Transverse colon (tissue), 4 donors: ENCODE results near the gene SDCCAG8. TPM values are rescaled to one million over a fixed set of nuclear protein-coding genes. Genes with fewer than 3 reads are reported as not detected.

Experiments used
- DNase-seq: peaks from one replicate; pipeline ENCODE4 v3.0.0-alpha.2; 2019
- H3K27ac ChIP-seq, 4 donors: fragments of 200-600 bp; sonication (generic); 2 replicates each; pipeline ENCODE4 v1.5.1; 2016 to 2018; ENCODE audit warnings: inconsistent platforms in 4 of 4
- H3K27me3 ChIP-seq: fragments of 200-600 bp; sonication (generic); 2 replicates; pipeline ENCODE4 v1.5.1; 2017; ENCODE audit warnings: inconsistent platforms
- H3K36me3 ChIP-seq, 4 donors: fragments of 200-600 bp; sonication (generic); 2 replicates each; pipeline ENCODE4 v1.5.1; 2017 to 2019; ENCODE audit warnings: inconsistent platforms in 4 of 4
- H3K4me1 ChIP-seq, 4 donors: fragments of 200-600 bp; sonication (generic); 2 replicates each; pipeline ENCODE4 v1.5.1; 2017 to 2020; ENCODE audit warnings: inconsistent platforms in 4 of 4
- H3K4me3 ChIP-seq, 4 donors: fragments of 200-600 bp; sonication (generic); 1 replicate in 1 of 4; 2 replicates in 3 of 4; pipeline versions ENCODE4 v1.5.1 to v1.6.1; 2017 to 2019; ENCODE audit warnings: inconsistent platforms in 4 of 4
- H3K9me3 ChIP-seq, 2 donors: fragments of 200-600 bp; sonication (generic); 2 replicates each; pipeline ENCODE4 v1.5.1; 2017 to 2019; ENCODE audit warnings: inconsistent platforms in 2 of 2
- EP300 ChIP-seq: sonication (generic); formaldehyde crosslinking; IDR thresholded peaks from one replicate; pipeline ENCODE4 v1.6.1; 2017; ENCODE audit warnings: antibody characterized with exemption, low read depth
- POLR2A ChIP-seq: fragments of 450-650 bp; IDR thresholded peaks from one replicate; pipeline ENCODE4 v1.6.1; 2016; ENCODE audit warnings: antibody characterized with exemption, mild to moderate bottlenecking, moderate library complexity
- POLR2AphosphoS5 ChIP-seq, 3 donors: sonication (generic); formaldehyde crosslinking; IDR thresholded peaks; one replicate each; pipeline ENCODE4 v1.6.1; 2016; ENCODE audit warnings: antibody characterized with exemption in 3 of 3
- WGBS, 2 donors: methylation state at CpG; one replicate each; pipeline ENCODE4 v1.1.5; 2018; ENCODE audit warnings: low coverage in 1 of 2; 5-methylcytosine and 5-hydroxymethylcytosine counted together
- in situ Hi-C, 4 donors: fragments of 200-750 bp; cut with MboI; loops; one replicate each; pipeline versions ENCODE4 v1.15.0 to v1.15.1; 2017; ENCODE audit warnings: low sequenced_read_pairs in 3 of 4, low pct_ligation_motif_present in 1 of 4, low pct_unique_long_range_greater_than_20kb in 1 of 4
- intact Hi-C: fragments of 100-400 bp; cut with DNase I; formaldehyde crosslinking; loops from one replicate; pipeline ENCODE4 v1.15.1; 2023; ENCODE audit warnings: low total_unique reads
- total RNA-seq, 4 donors: library from RNA; depleted of rRNA; stranded (reverse); fragments of >200 nt; gene quantifications; one replicate each; pipeline ENCODE4 v1.1.0, GENCODE V29; 2016
- TF ChIP-seq, protein P1 (sequence below), 5 experiments: fragments of 200-600 bp in 3 of 5; fragments of 450-650 bp in 2 of 5; sonication (generic) in 3 of 5; IDR thresholded peaks; 1 replicate in 2 of 5; 2 replicates in 3 of 5; pipeline ENCODE4 v1.5.1; 2016 to 2017; ENCODE audit warnings: antibody characterized with exemption in 5 of 5, inconsistent platforms in 3 of 5, mild to moderate bottlenecking in 2 of 5, moderate library complexity in 1 of 5

Gene SDCCAG8
- total RNA-seq, 4 donors from 2014 or later: 28.8 to 101 (median 42.5) TPM

DNA sequence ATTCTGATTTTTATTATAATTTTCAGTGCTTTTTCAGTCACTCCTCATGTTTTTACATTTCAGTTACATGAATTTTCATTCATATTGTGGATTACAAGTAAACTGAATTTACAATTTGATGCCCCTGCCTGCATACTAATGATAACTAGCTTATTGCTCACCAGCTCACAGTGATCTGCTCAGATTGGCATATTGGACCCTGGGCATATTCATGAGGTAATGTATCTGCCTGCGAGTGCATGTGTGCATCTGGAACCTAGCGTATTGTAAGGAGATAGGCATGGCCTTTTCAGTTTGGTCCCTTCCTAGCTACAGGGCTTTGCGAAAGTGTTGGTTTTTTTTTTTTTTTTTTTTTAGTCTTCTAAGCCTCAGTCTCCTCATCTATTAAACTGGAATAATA is 213.7 kb downstream of the SDCCAG8 start:
- H3K36me3 ChIP-seq: no peaks in the 10 kb centered on the region
- in situ Hi-C loops (no loop called here), intact Hi-C loops (no loop called here)
- H3K27me3 ChIP-seq: no peaks in the 10 kb centered on the region
- TF ChIP-seq, protein P1, sequence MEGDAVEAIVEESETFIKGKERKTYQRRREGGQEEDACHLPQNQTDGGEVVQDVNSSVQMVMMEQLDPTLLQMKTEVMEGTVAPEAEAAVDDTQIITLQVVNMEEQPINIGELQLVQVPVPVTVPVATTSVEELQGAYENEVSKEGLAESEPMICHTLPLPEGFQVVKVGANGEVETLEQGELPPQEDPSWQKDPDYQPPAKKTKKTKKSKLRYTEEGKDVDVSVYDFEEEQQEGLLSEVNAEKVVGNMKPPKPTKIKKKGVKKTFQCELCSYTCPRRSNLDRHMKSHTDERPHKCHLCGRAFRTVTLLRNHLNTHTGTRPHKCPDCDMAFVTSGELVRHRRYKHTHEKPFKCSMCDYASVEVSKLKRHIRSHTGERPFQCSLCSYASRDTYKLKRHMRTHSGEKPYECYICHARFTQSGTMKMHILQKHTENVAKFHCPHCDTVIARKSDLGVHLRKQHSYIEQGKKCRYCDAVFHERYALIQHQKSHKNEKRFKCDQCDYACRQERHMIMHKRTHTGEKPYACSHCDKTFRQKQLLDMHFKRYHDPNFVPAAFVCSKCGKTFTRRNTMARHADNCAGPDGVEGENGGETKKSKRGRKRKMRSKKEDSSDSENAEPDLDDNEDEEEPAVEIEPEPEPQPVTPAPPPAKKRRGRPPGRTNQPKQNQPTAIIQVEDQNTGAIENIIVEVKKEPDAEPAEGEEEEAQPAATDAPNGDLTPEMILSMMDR (IDR thresholded peaks at IDR 0.05): no peak
- TF ChIP-seq EP300: no peak
- TF ChIP-seq POLR2AphosphoS5 (IDR thresholded peaks at IDR 0.05): no peak
- TF ChIP-seq POLR2A: no peak
- H3K9me3 ChIP-seq: no peaks in the 10 kb centered on the region
- no peak overlapping the region for H3K27ac ChIP-seq
- H3K4me3 ChIP-seq: no peak overlapping the region
- peaks cover 0 to 12% (median 2%) of the 10 kb centered on the region in 4 donors for H3K4me1 ChIP-seq
- DNase-seq: no peak
- 90 to 97% methylated on average over 2 to 3 of the region's 3 CpGs for WGBS, 2 donors

DNA sequence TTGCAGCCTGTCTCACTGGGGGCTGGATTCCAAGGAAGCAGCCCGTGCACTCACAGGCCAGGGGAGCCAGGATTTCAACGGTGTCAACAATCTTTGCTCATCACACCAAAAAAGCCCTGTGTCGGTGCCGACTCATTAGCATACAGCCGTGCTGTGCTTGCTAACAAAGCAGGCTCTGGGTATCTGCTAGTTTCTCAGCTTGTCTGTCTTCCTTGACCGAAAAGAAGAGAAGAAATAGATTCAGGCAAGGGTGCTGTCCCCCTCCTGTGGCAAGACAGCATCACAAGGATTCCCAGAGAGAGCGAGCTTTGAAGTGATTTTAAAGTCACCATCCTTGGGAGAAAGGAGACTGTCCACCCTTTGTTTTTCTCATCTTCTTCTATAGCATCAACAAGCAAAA is 214.7 kb downstream of the SDCCAG8 start:
- no peak overlapping the region for H3K27ac ChIP-seq
- no peak for TF ChIP-seq POLR2A
- no peak for TF ChIP-seq EP300
- TF ChIP-seq, protein P1 (IDR thresholded peaks at IDR 0.05): no peak
- TF ChIP-seq POLR2AphosphoS5 (IDR thresholded peaks at IDR 0.05): no peak
- H3K36me3 ChIP-seq: no peaks in the 10 kb centered on the region
- no peak overlapping the region for H3K4me3 ChIP-seq
- H3K27me3 ChIP-seq: no peaks in the 10 kb centered on the region
- in situ Hi-C loops (no loop called here), intact Hi-C loops (no loop called here)
- H3K4me1 ChIP-seq: peaks cover 0 to 12% (median 2%) of the 10 kb centered on the region in 4 donors
- 93 to 100% methylated on average over 2 to 7 of the region's 7 CpGs for WGBS, 2 donors
- no peak for DNase-seq
- H3K9me3 ChIP-seq: no peaks in the 10 kb centered on the region

GRCh38 chr1:243471026-243471685 is 215.3 kb downstream of the SDCCAG8 start:
- Histone ChIP-seq H3K4me3 (no peak overlapping the region), H3K9me3 (no peaks in the 10 kb centered on the region), H3K4me1 (peaks cover 0 to 12% (median 2%) of the 10 kb centered on the region in 4 donors), H3K27me3 (no peaks in the 10 kb centered on the region), H3K36me3 (no peaks in the 10 kb centered on the region), H3K27ac (no peak overlapping the region)
- TF ChIP-seq EP300 (no peak), POLR2AphosphoS5 (IDR thresholded peaks at IDR 0.05) (no peak), POLR2A (no peak)
- TF ChIP-seq, protein P1 (IDR thresholded peaks at IDR 0.05): no peak
- 89 to 92% methylated on average over 2 to 17 of the region's 17 CpGs for WGBS, 2 donors
- in situ Hi-C loops (no loop called here), intact Hi-C loops (no loop called here)
- no peak for DNase-seq

- Histone ChIP-seq H3K36me3 (no peaks in the 10 kb centered on the region), H3K27me3 (no peaks in the 10 kb centered on the region), H3K4me1 (peaks cover 0 to 12% (median 2%) of the 10 kb centered on the region in 4 donors), H3K4me3 (no peak overlapping the region), H3K27ac (no peak overlapping the region), H3K9me3 (no peaks in the 10 kb centered on the region)
- WGBS, 2 donors: 74 to 100% methylated on average over 1 to 3 of the region's 3 CpGs
- intact Hi-C loops (no loop called here), in situ Hi-C loops (no loop called here)
- TF ChIP-seq POLR2A: no peak
- TF ChIP-seq EP300: no peak
- TF ChIP-seq POLR2AphosphoS5 (IDR thresholded peaks at IDR 0.05): no peak
- TF ChIP-seq, protein P1 (IDR thresholded peaks at IDR 0.05): no peak
- DNase-seq: no peak
Observed at GRCh38 chr1:243471754-243472745, 216.2 kb downstream of the SDCCAG8 start.
